Colonic mucosa (tissue), 4 donors: ENCODE measurements around the gene KCNA3. TPM values are rescaled to one million over a fixed set of nuclear protein-coding genes. Genes with fewer than 3 reads are reported as not detected.

Experiments
- DNase-seq: peaks from one replicate; pipeline ENCODE4 v3.0.0-alpha.2; 2020
- H3K27ac ChIP-seq: fragments of 200-600 bp; one replicate; pipeline ENCODE4 v1.8.0; 2021
- H3K27me3 ChIP-seq: fragments of 200-600 bp; one replicate; pipeline ENCODE4 v1.8.0; 2021
- H3K36me3 ChIP-seq: fragments of 200-600 bp; one replicate; pipeline ENCODE4 v1.8.0; 2021
- H3K4me1 ChIP-seq: fragments of 200-600 bp; one replicate; pipeline ENCODE4 v1.8.0; 2021; ENCODE audit warnings: mild to moderate bottlenecking
- H3K4me3 ChIP-seq: fragments of 200-600 bp; one replicate; pipeline ENCODE4 v1.8.0; 2021
- H3K9ac ChIP-seq, 2 donors: one replicate each; pipeline ENCODE4 v1.7.0; 2013; ENCODE audit warnings: control low read depth in 2 of 2, low read depth in 2 of 2, low read length in 2 of 2
- H3K9me3 ChIP-seq: fragments of 200-600 bp; one replicate; pipeline ENCODE4 v1.8.0; 2021
- intact Hi-C: fragments of 100-400 bp; cut with DNase I; formaldehyde crosslinking; loops from one replicate; pipeline ENCODE4 v1.14.1; 2022
- total RNA-seq, 2 donors: library from RNA; stranded (reverse); fragmentation: NEBNext Ultra II Directional in 1 of 2; extraction: Animal tissue kit (Norgen Biotek cat#: 25700) in 1 of 2; gene quantifications; one replicate each; pipeline ENCODE4 v1.2.1, GENCODE V29; 2021
- TF ChIP-seq, protein P1 (sequence below): fragments of 200-600 bp; IDR thresholded peaks from one replicate; pipeline ENCODE4 v1.8.0; 2022; ENCODE audit warnings: antibody characterized with exemption, mild to moderate bottlenecking
- donor health status: healthy.
- donor health status: DM: no; HTN: no; CAD: no.
- donor health status: DM: no; HTN: no; CAD: no.

Gene KCNA3
- total RNA-seq, 2 donors from 2014 or later, result 0.93 to 1.4 TPM

- no peaks in the 10 kb centered on the region for H3K9me3 ChIP-seq
- no peaks in the 10 kb centered on the region for H3K27me3 ChIP-seq
- no peaks in the 10 kb centered on the region for H3K36me3 ChIP-seq
- no peaks in the 10 kb centered on the region for H3K4me1 ChIP-seq
- intact Hi-C loops, result no loop called here
- no peak overlapping the region for H3K4me3 ChIP-seq
- TF ChIP-seq, protein P1, sequence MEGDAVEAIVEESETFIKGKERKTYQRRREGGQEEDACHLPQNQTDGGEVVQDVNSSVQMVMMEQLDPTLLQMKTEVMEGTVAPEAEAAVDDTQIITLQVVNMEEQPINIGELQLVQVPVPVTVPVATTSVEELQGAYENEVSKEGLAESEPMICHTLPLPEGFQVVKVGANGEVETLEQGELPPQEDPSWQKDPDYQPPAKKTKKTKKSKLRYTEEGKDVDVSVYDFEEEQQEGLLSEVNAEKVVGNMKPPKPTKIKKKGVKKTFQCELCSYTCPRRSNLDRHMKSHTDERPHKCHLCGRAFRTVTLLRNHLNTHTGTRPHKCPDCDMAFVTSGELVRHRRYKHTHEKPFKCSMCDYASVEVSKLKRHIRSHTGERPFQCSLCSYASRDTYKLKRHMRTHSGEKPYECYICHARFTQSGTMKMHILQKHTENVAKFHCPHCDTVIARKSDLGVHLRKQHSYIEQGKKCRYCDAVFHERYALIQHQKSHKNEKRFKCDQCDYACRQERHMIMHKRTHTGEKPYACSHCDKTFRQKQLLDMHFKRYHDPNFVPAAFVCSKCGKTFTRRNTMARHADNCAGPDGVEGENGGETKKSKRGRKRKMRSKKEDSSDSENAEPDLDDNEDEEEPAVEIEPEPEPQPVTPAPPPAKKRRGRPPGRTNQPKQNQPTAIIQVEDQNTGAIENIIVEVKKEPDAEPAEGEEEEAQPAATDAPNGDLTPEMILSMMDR, result no peak
- no peak for DNase-seq
- H3K9ac ChIP-seq, result no peak overlapping the region
- no peak overlapping the region for H3K27ac ChIP-seq
Observed at GRCh38 chr1:110684491-110684890, 9.8 kb upstream of the KCNA3 start.

DNA sequence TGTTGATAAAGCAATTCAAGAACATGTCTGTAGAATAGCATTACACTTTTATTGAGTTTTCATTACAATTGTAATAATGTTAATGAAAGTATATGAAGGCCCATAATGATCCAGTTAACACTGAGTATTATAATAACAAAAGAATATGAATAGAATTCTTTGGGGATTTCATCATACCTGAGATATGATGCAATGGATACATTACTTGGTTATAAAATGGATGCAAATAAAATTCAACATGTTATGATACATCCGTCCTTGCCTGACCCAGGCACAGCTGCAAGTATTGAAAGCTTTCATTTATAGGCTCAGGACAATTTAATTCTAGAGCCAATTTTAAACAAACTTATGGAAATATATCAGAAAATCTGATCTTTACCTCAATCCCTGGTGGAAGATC is 8.2 kb upstream of the KCNA3 start:
- Histone ChIP-seq H3K27me3 (no peaks in the 10 kb centered on the region), H3K4me3 (no peak overlapping the region), H3K27ac (no peak overlapping the region), H3K9me3 (no peaks in the 10 kb centered on the region), H3K4me1 (no peaks in the 10 kb centered on the region), H3K36me3 (no peaks in the 10 kb centered on the region), H3K9ac (no peak overlapping the region)
- TF ChIP-seq, protein P1, result no peak
- intact Hi-C loops, result no loop called here
- no peak for DNase-seq

DNA sequence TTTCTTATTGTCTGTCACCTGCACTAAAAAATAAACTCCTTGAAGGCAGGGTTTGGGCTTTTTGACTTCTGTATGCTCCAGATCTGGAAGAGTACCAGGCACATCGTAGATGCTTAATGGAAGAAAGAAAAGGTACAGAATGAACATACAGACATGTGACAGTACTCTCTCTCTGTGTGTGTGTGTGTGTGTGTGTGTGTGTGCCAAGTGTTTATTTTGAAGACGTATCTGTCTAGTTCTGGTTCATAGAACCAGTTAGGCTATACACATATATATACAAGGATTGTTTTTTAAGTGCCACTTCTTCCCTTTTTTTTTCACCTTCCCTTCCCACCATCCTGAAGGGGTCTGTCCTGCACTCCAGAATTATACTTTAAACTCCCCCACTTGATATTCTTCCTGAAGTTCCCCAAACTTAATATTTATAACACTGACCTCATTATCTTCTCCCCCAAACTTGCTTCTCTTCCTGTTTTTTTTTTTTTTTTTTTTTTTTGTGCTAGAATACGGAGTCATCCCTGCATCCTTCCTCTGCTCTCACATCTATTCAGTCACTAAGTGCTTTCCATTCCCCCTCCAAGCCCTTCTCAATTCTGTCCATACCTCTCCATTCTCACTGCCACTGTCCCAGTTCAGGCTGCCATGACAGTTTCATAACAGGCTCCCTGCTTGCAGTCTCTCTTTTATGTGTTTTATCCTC is 5.4 kb upstream of the KCNA3 start:
- TF ChIP-seq, protein P1, result no peak
- Histone ChIP-seq H3K27me3 (peaks cover 11% of the 10 kb centered on the region), H3K27ac (no peak overlapping the region), H3K4me3 (no peak overlapping the region), H3K36me3 (no peaks in the 10 kb centered on the region), H3K9ac (no peak overlapping the region), H3K4me1 (no peaks in the 10 kb centered on the region), H3K9me3 (no peaks in the 10 kb centered on the region)
- intact Hi-C loops, result no loop called here
- no peak for DNase-seq

DNA sequence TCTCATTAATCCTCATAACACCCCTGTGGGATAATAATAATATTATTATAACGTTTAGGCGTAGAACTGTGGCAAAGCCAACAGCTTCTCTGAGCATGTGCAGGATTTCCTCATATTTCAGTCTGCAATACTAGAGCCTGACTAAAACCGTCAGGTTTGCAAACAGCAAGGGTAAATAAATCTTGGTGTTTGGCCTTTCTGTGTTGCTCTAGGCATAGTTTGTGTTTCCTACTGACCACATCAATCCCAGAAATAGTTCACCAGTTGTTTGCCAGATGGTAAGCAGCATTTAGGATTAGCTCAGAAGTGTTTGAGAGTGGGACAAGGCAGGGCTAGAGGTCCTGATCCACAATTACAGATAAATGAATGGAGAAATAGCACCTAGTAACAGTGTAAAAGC is 2.8 kb upstream of the KCNA3 start:
- no peak overlapping the region for H3K4me3 ChIP-seq
- H3K9ac ChIP-seq, result no peak overlapping the region
- no peaks in the 10 kb centered on the region for H3K36me3 ChIP-seq
- DNase-seq, result no peak
- TF ChIP-seq, protein P1, result no peak
- H3K9me3 ChIP-seq, result no peaks in the 10 kb centered on the region
- intact Hi-C loops, result no loop called here
- H3K4me1 ChIP-seq, result no peaks in the 10 kb centered on the region
- H3K27me3 ChIP-seq, result peaks cover 29% of the 10 kb centered on the region
- no peak overlapping the region for H3K27ac ChIP-seq

DNA sequence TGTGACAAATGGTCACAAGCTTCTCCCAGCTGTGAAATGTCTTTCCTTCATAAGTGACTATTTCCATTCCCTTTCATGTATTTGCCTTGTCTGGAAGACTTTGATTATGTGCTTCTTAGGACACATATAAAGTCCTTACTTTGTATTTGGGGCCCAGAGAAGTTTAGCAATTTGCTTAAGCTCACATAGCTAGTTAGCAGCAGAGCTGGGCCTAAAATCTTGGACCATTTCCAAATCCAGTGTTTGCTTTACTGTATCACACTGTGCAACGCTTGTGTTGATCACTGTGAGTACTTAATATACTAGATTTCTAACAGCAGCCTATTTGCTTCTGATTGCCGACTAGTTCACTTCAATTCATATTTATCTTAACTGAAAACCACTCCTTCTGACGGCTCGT is 2.2 kb upstream of the KCNA3 start:
- Histone ChIP-seq H3K36me3 (no peaks in the 10 kb centered on the region), H3K27me3 (peaks cover 29% of the 10 kb centered on the region), H3K27ac (no peak overlapping the region), H3K4me3 (no peak overlapping the region), H3K4me1 (no peaks in the 10 kb centered on the region), H3K9me3 (no peaks in the 10 kb centered on the region), H3K9ac (no peak overlapping the region)
- TF ChIP-seq, protein P1, result no peak
- intact Hi-C loops, result no loop called here
- DNase-seq, result no peak
